ENCODE measurements around the gene AQP6.

AQP6 gene

GRCh38 chr12:50005175-50005574 lies 32.4 kb downstream of the AQP6 start:
- no peak for TF ChIP-seq FOXM1 (IDR thresholded peaks at IDR 0.05; ENCODE audit: borderline replicate concordance, low read depth)
- no peak for TF ChIP-seq NFIC (IDR thresholded peaks at IDR 0.05)
- TF ChIP-seq, protein P1, sequence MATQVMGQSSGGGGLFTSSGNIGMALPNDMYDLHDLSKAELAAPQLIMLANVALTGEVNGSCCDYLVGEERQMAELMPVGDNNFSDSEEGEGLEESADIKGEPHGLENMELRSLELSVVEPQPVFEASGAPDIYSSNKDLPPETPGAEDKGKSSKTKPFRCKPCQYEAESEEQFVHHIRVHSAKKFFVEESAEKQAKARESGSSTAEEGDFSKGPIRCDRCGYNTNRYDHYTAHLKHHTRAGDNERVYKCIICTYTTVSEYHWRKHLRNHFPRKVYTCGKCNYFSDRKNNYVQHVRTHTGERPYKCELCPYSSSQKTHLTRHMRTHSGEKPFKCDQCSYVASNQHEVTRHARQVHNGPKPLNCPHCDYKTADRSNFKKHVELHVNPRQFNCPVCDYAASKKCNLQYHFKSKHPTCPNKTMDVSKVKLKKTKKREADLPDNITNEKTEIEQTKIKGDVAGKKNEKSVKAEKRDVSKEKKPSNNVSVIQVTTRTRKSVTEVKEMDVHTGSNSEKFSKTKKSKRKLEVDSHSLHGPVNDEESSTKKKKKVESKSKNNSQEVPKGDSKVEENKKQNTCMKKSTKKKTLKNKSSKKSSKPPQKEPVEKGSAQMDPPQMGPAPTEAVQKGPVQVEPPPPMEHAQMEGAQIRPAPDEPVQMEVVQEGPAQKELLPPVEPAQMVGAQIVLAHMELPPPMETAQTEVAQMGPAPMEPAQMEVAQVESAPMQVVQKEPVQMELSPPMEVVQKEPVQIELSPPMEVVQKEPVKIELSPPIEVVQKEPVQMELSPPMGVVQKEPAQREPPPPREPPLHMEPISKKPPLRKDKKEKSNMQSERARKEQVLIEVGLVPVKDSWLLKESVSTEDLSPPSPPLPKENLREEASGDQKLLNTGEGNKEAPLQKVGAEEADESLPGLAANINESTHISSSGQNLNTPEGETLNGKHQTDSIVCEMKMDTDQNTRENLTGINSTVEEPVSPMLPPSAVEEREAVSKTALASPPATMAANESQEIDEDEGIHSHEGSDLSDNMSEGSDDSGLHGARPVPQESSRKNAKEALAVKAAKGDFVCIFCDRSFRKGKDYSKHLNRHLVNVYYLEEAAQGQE (IDR thresholded peaks at IDR 0.05; ENCODE audit: low read depth) = no peak
- TF ChIP-seq EGR1 (IDR thresholded peaks at IDR 0.05) = no peak
- TF ChIP-seq EP300 (IDR thresholded peaks at IDR 0.05; ENCODE audit: borderline replicate concordance) = no peak
- no peak for TF ChIP-seq YY1 (IDR thresholded peaks at IDR 0.05; ENCODE audit: low read depth)
- no peak for TF ChIP-seq TAF1 (IDR thresholded peaks at IDR 0.05; ENCODE audit: low read depth)
- TF ChIP-seq CREB1 (IDR thresholded peaks at IDR 0.05; ENCODE audit: low read depth) = no peak
- no peak for TF ChIP-seq ZBTB7A (IDR thresholded peaks at IDR 0.05; ENCODE audit: low read depth)
- no peak for TF ChIP-seq CEBPB (IDR thresholded peaks at IDR 0.05)

GRCh38 chr12:50006280-50006679 lies 33.5 kb downstream of the AQP6 start:
- no peak for TF ChIP-seq EP300 (IDR thresholded peaks at IDR 0.05; ENCODE audit: borderline replicate concordance)
- no peak for TF ChIP-seq MAX (IDR thresholded peaks at IDR 0.05)
- no peak for TF ChIP-seq TEAD4 (IDR thresholded peaks at IDR 0.05)
- TF ChIP-seq EGR1 (IDR thresholded peaks at IDR 0.05) = no peak
- no peak for TF ChIP-seq TAF1 (IDR thresholded peaks at IDR 0.05; ENCODE audit: low read depth)
- no peak for TF ChIP-seq USF1 (IDR thresholded peaks at IDR 0.05)
- no peak for TF ChIP-seq RAD21 (IDR thresholded peaks at IDR 0.05; ENCODE audit: low read depth)
- no peak for TF ChIP-seq YY1 (IDR thresholded peaks at IDR 0.05; ENCODE audit: low read depth)
- TF ChIP-seq CREB1 (IDR thresholded peaks at IDR 0.05; ENCODE audit: low read depth) = no peak
- TF ChIP-seq FOXM1 (IDR thresholded peaks at IDR 0.05; ENCODE audit: borderline replicate concordance, low read depth) = no peak

DNA sequence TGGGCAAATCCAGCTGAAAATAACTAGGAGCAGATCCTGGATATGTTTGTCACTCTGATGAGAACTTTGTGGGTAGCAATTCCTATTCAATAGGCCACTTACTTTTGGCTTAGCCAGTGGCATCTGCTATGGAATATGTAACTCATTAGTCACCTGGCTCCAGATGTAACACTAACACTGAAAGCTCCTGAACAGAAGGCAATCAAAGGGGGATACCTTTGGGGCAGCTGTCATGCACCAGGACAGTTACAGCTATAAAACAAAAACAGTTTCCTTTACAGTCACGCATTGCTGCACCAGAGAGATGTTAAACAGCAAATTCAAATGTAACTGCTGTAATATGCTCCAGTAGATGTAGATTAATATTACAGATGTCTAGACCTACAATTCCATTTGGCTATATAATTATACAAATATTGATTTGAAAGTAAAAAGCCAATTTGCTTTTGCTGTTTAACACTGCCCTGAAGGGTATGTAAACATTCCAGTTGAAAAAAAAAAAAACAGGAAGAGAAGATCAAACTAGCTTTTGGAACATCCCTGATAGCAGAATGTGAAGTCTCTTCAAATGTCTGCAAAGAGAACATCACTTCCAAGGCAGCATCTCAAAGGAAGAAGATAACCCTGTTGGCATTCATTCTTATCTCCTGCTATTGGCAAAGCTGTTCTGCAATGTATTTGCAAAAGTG lies 34.2 kb downstream of the AQP6 start:
- TF ChIP-seq CREB1 (IDR thresholded peaks at IDR 0.05; ENCODE audit: low read depth) = no peak

GRCh38 chr12:50013361-50014147 lies 40.8 kb downstream of the AQP6 start:
- no peak for TF ChIP-seq TEAD4 (IDR thresholded peaks at IDR 0.05)
- TF ChIP-seq MAX (IDR thresholded peaks at IDR 0.05) = no peak
- no peak for TF ChIP-seq YY1 (IDR thresholded peaks at IDR 0.05; ENCODE audit: low read depth)
- TF ChIP-seq ZBTB7A (IDR thresholded peaks at IDR 0.05; ENCODE audit: low read depth) = no peak
- TF ChIP-seq RAD21 (IDR thresholded peaks at IDR 0.05; ENCODE audit: low read depth) = no peak
- no peak for TF ChIP-seq EP300 (IDR thresholded peaks at IDR 0.05; ENCODE audit: borderline replicate concordance)
- TF ChIP-seq CEBPB (IDR thresholded peaks at IDR 0.05) = no peak
- TF ChIP-seq NFIC (IDR thresholded peaks at IDR 0.05) = no peak
- TF ChIP-seq EGR1 (IDR thresholded peaks at IDR 0.05) = no peak
- TF ChIP-seq TAF1 (IDR thresholded peaks at IDR 0.05; ENCODE audit: low read depth) = no peak
- no peak for TF ChIP-seq CREB1 (IDR thresholded peaks at IDR 0.05; ENCODE audit: low read depth)
- no peak for TF ChIP-seq TCF12 (IDR thresholded peaks at IDR 0.05; ENCODE audit: low read depth)
- TF ChIP-seq USF1 (IDR thresholded peaks at IDR 0.05) = no peak

DNA sequence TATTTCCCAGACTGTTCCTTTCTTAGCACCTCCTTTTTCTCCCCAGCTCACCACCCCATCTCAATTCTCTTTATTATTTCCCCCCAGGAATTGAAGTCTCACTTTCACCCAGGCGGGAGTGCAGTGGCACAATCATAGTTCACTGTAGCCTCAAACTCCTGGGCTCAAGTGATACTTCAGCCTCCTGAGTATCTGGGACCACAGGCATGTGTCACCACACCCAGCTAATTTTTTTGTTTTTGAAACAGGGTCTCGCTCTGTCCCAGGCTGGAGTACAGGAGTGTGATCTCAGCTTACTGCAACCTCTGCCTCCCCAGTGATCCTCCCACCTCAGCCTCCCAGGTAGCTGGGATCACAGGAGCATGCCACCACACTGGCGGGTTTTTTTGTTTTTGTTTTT lies 41.6 kb downstream of the AQP6 start:
- TF ChIP-seq, protein P1 (IDR thresholded peaks at IDR 0.05; ENCODE audit: low read depth) = no peak
- TF ChIP-seq YY1 (IDR thresholded peaks at IDR 0.05; ENCODE audit: low read depth) = no peak
- no peak for TF ChIP-seq ZBTB7A (IDR thresholded peaks at IDR 0.05; ENCODE audit: low read depth)
- TF ChIP-seq CEBPB (IDR thresholded peaks at IDR 0.05) = no peak
- no peak for TF ChIP-seq USF1 (IDR thresholded peaks at IDR 0.05)
- TF ChIP-seq TAF1 (IDR thresholded peaks at IDR 0.05; ENCODE audit: low read depth) = no peak
